ENCODE data around the gene TLE1.

GRCh38 chr9:81594415-81594814, 94.9 kb downstream of the TLE1 start:
- TF ChIP-seq CTCF (IDR thresholded peaks at IDR 0.05) (no peak), POLR2A (IDR thresholded peaks at IDR 0.05) (no peak)

Data from adrenal gland (tissue), 5 donors.